DMS 273 treated with DMSO at 0.1 percent for 48 hours (cell line): ENCODE results near the gene RASSF3.

ENCODE experiments used
- DNase-seq: peaks from one replicate; lab custom pipeline; 2025; lab: John Stamatoyannopoulos, UW

Gene RASSF3

GRCh38 chr12:64724201-64724745 is 114.0 kb downstream of the RASSF3 start:
- no peak for DNase-seq

- DNase-seq: peak; percentile 70
These were observed 119.8 kb downstream of the RASSF3 start for GRCh38 chr12:64729909-64730587.

DNA sequence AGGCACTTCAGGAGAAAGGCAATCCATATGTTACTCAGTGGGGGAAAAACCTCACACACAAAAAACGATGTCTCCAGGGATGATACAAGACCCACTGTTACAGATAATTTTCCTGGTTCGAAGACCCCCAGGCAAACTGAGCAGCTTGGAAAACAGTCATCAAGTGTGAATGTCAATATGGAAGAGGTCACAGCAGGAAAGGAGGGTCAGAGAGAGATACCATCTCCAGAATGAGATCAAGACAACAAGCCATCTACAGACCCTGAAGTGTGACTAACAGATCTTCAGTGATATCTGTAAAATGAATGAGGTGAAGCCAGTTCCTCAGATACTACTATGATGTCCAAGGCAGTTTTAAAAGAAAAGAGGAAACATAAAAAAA is 120.3 kb downstream of the RASSF3 start:
- DNase-seq: no peak

DNA sequence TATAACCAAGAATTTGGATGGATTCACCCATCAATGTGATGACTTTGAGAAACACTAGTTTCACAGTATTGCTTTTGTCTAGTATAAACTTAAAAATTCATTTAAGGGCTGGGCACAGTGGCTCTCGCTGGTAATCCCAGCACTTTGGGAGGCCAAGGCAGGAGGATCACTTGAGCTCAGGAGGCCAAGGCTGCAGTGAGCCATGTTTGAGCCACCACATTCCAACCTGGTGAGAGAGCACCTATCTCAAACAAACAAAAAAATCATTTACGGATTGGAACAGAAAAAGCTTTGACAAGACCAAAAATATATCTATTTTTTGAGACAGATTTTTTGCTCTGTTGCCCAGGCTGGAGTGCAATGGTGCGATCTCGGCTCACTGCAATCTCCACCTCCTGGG is 121.4 kb downstream of the RASSF3 start:
- DNase-seq: no peak

DNA sequence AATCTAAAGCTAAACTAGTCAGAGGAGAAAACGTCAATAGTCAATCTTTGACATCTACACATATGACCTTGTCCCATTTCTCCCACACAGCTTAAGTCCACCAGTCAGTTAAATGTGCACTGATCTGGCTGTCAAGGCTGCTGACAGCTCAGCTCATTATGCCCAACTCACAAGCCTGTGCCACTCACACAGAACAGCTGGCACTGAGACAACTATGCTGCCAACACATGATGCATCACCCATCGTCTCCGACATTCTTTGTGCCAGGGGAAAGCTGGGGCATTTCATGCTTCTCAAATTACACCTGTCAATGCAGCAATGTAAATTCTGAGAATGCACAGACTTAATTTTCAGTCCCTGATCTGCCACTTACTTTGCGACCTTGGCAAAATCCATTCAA is 123.6 kb downstream of the RASSF3 start:
- peak; percentile 14 for DNase-seq

GRCh38 chr12:64735442-64735841 is 125.1 kb downstream of the RASSF3 start:
- no peak for DNase-seq

DNA sequence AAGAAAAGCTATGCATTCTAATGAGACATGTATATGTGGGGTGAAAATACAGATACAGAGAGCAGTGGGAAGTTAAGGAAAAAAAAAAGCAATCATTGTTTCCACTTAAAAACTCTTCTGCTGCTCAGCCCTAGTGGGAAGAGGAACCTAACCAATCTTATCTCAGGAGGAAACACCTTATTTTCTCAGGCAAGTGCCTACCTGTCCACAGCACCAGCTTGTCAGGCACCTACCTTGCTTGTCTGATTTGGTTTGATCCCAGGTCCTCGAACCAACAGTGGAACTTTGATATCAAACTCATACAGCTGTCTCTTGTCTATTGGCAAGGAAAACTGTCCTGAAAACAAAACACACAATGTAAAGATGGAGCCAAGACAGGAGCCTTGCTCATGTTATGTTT is 126.5 kb downstream of the RASSF3 start:
- DNase-seq: no peak

DNA sequence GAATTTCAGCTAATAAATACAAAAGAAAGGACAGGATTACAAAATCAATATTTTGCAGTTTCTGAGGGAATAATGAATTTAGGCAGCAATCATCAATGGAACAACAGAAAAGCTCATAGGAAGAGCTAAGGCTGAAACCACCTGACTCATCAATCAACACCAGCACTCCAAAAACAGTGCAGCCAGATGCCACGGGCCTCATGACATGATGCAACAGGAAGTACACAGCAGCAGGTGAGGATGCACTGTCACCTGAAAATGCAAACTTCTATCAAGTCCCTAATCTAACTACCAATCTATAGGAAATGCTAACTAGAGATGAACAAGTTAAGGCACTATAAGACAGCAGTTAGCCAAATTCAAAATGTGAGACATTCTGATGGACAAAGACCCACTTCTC is 127.2 kb downstream of the RASSF3 start:
- DNase-seq: no peak

DNA sequence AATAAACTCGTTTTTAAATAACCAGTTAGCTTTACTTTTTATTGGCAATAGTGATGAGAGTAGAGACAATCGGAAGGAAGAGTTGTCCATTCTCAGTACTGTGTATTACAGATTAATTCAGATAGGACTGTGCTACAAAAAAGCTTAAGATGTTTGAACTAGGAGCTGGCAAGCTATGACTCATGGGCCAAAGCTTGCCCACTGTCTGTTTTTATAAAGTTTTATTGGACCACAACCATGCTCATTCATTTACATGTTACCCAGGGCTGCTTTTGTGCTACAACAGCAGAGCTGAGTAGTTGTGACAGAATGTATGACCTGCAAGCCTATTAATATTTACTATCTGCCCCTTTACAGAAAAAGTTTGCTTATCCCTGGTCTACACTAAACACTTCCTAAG is 129.5 kb downstream of the RASSF3 start:
- DNase-seq: no peak

GRCh38 chr12:64740646-64741045 is 130.4 kb downstream of the RASSF3 start:
- DNase-seq: no peak

DNA sequence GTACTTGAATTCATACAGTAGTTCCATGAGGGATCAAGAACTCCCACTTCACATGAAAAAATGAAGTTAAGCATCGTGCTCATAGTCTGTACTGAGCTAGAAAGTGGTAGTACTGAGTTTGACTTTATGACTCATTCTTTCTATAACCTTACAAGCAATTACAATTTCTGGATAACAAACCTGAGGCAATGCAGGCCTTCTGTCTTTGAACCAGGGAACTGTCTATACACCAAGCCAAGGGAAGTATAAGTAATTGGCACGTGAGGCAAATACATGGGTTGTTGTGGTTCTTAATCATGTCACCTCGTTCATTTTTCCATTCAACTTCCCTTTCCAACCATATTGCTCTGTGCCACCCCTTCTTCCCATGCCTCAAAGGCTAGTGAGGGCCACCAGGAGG is 132.1 kb downstream of the RASSF3 start:
- no peak for DNase-seq

DNA sequence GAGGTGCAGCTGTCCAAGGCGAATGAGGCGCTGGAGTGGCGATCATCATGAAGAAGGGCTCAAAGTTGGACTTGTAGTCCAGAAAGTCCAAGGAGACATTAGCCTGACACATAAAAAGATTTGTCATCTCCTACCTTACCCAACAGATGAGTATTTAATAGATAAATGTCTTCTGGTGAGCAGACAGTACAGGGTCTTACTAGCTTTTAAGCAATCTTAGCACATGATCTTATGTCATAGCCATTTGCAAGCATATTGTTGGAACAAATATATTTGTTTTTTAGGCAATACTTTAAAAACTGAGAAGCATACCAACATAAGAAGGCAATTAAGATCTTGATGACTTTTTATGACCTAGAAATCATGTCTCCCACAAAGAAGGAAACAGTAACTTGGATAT is 132.9 kb downstream of the RASSF3 start:
- no peak for DNase-seq

- DNase-seq: no peak
These were observed 134.3 kb downstream of the RASSF3 start for GRCh38 chr12:64744422-64745258.

DNA sequence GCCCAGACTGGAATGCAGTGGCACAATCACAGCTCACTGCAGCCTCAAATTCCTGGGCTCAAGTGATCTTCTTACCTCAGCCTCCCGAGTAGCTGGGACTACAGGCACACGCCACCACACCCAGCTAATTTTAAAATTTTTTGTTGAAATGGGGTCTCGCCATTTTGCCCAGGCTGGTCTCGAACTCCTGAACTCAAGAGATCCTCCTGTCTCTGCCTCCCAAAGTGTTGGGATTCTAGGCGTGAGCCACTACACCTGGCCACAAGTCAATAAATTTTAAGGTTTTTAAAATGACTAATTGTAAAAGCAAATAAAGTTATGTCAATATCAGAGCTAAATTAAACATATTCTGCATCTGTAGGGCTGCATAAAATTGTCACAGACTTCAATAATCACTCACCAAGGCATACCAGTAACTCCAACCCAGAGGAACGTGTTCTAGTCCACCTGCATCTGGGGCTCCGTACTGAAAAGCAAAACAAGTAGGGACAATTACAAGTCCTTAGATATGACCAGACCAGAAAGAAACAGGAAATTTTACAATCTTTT is 135.0 kb downstream of the RASSF3 start:
- DNase-seq: no peak

GRCh38 chr12:64745980-64746379 is 135.7 kb downstream of the RASSF3 start:
- DNase-seq: no peak

DNA sequence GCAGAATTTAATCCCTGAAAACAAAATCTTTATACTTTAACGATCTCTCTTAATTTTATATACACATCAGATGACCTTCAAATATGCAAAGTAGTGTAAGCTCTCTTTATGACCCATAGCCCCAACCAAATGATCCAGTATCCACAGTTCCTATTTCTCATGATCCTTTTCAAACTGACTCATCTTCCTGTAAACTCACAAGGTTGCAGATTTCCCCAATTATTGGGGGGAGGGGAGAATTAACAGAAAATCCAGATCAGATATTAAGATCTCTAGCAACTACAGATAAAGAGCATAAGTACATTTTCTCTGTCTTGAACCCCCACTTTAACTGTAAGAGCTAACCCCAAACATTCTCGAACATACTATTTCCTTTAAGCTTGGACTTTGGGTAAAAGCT is 136.4 kb downstream of the RASSF3 start:
- DNase-seq: no peak
